Adipose tissue (tissue), 3 donors: Measurements from ENCODE around the gene RHOC. TPM values are rescaled to one million over a fixed set of nuclear protein-coding genes. Genes with fewer than 3 reads are reported as not detected.
"Not testable (repeated sequence)": the region's sequence is repeated elsewhere in the genome, so short reads cannot be mapped to it uniquely, and the experiment has no call there.

Experiments
- H3K27ac ChIP-seq: one replicate; pipeline ENCODE4 v1.5.1; 2013; ENCODE audit warnings: low read depth, low read length
- WGBS, 3 donors: extraction: QIAGEN DNeasy Blood & Tissue Kit; methylation state at CpG; one replicate each; pipeline ENCODE4 v1.1.7; 2013; 5-methylcytosine and 5-hydroxymethylcytosine counted together
- polyA plus RNA-seq, 3 donors: library from polyadenylated mRNA; stranded (reverse); fragments of 200-250 nt; gene quantifications; one replicate each; pipeline ENCODE4 v1.2.3, GENCODE V29; 2013
- donor health status: healthy with polysubstance abuse.
- donor health status: Bipolar disorder and iron deficiency.
- donor health status: healthy.

Gene RHOC
- polyA plus RNA-seq, result 100 to 1,000 TPM in 2 of 3 donors, 10 to 100 TPM in 1; 91.9 to 321 (median 266) TPM

DNA sequence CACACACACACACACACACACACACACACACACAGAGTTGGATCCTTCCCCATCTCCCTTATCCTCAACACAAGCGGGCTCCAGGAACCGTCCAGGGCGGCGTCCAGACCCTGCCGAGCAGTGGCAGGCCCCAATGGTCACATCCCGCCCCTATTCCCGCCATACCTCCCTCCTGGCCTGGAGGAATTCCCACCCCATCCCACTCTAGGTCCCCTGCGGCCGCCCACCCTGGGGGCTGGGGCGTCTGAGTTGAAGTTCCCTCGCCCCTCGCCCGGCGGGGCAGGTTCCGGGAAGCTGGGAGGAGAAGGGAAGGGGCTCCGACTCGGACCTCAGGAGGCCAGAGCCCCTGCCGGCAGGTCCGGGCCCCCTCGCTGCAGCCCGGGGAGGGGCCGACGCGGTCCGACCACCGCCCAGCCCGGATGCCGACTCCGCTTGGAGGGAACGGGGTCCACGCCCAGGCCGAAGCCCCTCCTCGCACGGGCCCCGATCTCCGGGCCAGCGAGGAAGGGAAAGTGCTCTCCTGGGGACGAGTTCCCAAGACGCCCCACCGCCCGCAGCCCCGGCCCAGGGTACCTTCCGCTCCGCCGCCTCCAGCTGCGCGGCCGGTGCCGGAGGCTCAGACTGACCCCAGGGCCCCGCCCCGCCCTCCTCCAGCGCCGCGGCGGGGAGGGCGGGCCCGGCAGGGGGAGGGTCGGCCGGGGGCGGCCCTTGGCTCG lies at the start of gene RHOC:
TSS of gene RHOC (minus strand) at position 623 of the 716 bp plus-strand sequence. CDS start 3,328 bp downstream, outside the sequence.
- WGBS, 3 donors, result 1 to 2% (median 1%) methylated on average over 50 to 61 of the region's 61 CpGs
- peak within 1 kb of the TSS; percentile 63 for H3K27ac ChIP-seq

DNA sequence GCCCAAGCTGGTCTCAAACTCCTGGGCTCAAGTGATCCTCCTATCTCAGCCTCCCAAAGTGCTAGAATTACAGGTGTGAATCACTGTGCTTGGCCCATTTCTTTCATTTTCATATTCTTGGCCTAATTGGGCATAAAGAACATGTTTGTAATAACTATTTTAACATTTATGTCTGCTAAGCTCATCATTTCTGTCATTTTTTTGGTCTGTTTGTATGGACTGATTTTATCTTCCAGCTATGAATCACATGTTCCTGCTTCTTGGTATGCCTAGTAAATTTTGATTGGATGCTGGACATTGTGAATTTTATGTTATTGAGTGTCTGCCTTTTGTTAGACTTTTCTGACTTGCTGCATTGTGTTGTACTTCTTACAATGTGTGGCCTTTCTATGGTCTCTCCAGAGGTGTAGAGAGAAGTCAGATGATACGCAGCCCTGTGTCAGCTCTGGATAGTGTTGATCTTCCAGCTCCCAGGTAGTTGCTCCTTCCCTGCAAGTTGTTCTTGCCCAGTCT lies 47.2 kb upstream of the RHOC start:
- WGBS, 3 donors, result 0 to 50% (median 3%) methylated on average over 1 of the region's 1 CpG
- H3K27ac ChIP-seq, result no peak overlapping the region

DNA sequence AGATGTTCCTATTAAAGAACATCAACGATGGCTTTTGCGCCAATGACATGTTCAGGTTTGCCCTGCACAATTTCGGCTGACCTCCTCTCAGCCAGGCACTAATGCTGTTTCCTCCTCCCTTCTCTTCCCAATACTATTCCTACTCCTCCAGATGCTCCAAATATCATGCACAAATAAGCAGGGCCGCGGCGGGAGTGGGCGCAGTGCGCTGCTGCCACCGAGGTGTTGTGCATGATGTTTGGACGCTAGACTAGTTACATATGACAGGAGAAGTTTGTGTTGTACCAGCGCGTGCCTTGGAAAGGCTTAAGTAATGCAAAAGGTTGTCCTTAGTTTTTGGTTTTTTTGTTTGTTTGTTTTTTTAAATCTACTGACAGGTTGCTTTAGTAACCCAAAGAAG lies 41.5 kb upstream of the RHOC start:
- 92 to 94% (median 92%) methylated on average over 12 of the region's 12 CpGs for WGBS, 3 donors
- H3K27ac ChIP-seq, result no peak overlapping the region

DNA sequence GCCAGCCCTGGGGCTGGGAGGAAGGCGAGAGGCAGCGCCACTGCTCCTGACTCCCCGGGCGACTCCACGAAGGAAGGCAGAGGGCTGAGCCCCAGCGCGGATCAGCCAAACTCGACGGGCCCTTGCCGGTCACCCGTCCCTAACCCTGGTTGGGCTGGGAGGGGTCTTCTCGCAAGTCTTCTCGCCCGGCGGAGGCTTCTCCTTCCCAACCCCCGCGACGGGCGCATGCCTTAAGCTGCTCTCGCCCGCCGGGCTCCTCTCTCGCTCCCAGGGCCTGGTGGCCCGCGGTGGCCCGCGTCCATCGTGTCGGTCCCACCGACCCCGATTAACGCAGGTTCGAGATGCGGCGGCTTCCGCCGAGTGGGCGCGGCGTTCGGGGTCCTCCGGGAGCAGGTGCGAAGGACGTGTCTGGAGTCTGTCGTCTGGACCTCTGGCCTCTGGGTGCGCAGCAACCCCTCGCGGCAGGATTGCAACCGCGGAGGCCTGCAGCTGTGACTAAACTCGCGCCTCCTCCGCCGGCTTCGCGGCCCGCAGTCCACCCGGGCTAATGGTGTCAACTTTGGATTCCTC lies 37.2 kb upstream of the RHOC start:
- 3 to 5% (median 3%) methylated on average over 58 of the region's 58 CpGs for WGBS, 3 donors
- H3K27ac ChIP-seq, result no peak overlapping the region

DNA sequence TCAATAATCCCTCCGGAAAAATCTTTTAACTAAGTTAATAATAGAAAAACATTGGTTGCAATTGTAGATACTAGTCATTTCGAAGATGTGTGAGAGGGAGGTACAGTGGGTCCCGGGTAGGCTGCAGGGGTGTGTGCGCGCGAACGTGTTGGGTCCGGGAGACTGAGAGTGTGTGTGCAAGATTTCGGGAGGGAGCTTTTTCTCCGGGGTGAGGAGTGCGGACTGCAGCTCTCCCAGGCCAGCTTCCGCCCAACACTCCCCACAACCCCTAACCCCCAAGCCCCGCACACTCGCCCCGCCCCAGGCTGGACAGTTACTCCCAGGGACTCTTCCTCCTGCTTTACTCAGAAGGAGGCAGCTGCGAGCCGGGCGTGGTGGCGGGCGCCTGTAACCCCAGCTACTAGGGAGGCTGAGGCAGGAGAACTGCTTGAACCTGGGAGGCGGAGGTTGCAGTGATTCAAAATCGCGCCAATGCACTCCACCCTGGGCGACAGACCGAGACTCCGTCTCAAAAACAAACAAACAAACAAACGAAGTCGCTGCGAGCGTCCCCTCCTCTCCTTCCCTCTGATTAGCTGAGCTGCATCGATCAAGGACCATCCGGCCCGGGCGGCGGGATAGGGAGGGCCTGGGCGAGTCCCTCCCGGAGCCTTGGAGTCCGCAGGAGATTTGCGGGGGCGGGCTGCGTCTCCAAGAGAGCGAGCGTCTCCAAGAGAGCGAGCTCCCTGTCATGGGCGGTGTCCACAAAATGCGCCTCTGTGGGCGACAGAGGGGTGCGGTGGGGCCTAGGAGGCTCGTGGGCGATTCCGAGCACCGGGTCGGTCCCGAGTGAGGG lies 36.5 kb upstream of the RHOC start:
- H3K27ac ChIP-seq, result no peak overlapping the region
- WGBS, 3 donors, result 15 to 24% (median 18%) methylated on average over 50 to 54 of the region's 54 CpGs

DNA sequence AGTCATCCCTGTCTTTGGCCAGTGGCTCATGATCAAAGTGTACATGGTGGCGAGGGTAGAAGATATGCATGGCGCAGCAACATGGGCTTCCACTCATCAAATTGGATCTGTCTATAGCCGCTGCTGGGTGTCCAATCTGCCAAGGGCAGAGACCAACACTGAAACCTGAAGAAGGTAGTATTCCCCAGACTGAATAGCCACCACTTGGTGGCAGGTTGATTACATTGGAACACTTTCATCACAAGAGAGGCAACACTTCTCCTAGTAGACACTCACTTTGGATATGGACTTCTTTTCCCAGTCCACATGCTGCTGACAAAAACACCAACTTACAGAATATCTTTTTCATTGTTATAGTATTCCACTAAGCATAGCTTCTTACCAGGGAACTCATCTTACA lies 30.6 kb upstream of the RHOC start:
- whole genome bisulfite sequencing, 3 donors, result 74 to 97% (median 95%) methylated on average over 3 of the region's 3 CpGs
- H3K27ac ChIP-seq, result no peak overlapping the region

DNA sequence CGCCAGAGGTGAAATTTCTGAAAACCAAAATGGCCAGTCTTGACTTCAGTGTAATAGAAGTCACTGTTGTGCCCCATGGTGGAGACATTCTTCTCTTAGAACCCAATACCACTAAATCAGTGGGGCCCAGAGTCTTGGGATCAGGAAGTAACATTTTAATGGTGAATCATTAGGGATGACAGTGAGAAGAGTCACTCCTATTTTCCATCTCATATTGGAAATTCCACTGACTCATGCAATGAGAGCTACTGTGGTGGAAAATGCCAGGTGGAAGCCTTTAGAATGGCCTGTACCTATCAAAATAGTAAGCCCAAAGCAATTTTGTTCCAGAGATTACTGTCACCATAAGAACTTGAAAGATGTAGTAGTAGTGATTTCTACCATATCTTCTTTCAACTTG lies 28.8 kb upstream of the RHOC start:
- H3K27ac ChIP-seq, result no peak overlapping the region
- 94 to 98% (median 97%) methylated on average over 1 of the region's 1 CpG for WGBS, 3 donors

DNA sequence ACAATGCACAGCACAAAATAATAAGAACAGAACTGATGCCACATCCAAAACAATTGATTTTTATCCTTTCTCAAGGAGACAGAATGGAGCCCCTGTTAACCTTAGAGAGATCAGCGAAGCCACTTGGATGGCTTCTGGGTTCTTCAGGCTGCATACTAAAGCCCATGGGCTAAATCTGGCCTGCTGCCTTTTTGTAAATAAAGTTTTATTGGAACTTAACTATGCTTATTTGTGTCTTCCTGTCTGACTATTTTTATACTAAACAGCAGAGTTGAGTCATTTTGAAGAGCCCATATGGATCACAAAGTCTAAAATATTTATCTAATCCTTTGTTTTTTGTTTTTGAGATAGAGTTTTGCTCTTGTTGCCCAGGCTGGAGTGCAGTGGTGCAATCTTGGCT lies 24.5 kb upstream of the RHOC start:
- no peak overlapping the region for H3K27ac ChIP-seq
- WGBS, 3 donors, result 98 to 100% (median 100%) methylated on average over 1 of the region's 1 CpG

DNA sequence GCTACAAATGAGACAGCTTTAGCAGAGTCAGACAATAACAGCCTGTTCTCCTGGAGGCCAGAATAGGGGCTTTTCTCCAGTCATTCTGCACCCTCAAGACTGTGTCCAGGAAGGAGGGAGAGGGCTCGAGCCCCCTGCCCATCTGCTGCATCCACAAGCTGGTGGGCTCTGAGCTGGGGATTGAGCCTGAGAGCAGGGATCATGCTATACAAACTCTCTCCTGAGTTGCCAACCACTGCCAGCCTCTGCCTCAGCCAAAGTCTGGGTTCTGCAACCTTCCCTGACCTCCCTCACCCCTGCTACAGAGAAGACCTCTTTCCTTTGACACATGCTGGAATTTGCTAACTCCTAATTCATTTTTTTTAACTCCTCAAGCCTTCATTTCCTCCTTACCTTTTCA lies 23.0 kb upstream of the RHOC start:
- H3K27ac ChIP-seq, result no peak overlapping the region
- WGBS, 3 donors, result 91 to 96% (median 92%) methylated on average over 1 of the region's 1 CpG

DNA sequence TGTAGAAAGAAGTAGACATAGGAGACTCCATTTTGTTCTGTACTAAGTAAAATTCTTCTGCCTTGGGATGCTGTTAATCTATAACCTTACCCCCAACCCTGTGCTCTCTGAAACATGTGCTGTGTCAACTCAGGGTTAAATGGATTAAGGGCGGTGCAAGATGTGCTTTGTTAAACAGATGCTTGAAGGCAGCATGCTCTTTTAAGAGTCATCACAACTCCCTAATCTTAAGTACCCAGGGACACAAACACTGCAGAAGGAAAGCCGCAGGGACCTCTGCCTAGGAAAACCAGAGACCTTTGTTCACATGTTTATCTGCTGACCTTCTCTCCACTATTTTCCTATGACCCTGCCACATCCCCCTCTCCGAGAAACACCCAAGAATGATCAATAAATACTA lies 22.1 kb upstream of the RHOC start:
- H3K27ac ChIP-seq, result not testable (repeated sequence)
- 65 to 83% (median 76%) methylated on average over 3 of the region's 3 CpGs for WGBS, 3 donors

DNA sequence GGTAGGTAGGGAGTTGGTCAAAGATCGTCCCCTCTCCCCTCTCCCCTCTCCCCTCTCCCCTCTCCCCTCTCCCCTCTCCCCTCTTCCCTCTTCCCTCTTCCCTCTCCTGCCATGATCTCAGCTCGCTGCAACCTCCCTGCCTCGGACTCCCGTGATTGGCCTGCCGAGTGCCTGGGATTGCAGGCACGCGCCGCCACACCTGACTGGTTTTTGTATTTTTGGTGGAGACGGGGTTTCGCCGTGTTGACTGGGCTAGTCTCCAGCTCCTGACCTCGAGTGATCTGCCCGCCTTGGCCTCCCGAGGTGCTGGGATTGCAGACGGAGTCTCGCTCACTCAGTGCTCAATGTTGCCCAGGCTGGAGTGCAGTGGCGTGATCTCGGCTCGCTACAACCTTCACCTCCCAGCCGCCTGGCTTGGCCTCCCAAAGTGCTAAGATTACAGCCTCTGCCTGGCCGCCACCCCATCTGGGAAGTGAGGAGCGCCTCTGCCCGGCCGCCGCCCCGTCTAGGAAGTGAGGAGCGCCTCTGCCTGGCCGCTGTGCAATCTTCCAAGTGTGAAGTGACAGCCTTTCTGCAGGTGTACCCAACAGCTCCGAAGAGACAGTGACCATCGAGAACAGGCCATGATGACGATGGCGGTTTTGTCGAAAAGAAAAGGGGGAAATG lies 21.5 kb upstream of the RHOC start:
- 85 to 94% (median 92%) methylated on average over 23 to 33 of the region's 33 CpGs for WGBS, 3 donors
- not testable (repeated sequence) for H3K27ac ChIP-seq

DNA sequence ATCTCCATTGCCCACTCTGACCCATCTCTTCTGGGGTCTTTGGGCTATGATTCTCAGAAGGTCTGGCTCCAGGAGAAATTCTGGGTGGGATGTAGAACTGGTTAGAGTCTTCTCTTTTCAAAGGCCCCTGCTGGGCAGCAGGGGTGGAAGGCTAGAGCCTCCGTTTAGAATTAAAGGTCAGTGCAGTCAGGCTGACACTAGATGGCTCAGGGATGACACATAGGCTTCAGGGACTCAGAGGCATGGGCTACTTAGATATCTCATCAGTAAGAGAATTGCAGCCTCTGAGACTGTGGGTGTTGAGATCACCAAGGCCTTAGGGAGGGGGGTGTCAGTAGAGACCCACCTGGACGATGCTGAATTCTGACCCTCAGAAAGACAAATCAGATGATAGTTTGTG lies 20.8 kb upstream of the RHOC start:
- WGBS, 3 donors, result 57 to 61% (median 59%) methylated on average over 2 of the region's 2 CpGs
- no peak overlapping the region for H3K27ac ChIP-seq

DNA sequence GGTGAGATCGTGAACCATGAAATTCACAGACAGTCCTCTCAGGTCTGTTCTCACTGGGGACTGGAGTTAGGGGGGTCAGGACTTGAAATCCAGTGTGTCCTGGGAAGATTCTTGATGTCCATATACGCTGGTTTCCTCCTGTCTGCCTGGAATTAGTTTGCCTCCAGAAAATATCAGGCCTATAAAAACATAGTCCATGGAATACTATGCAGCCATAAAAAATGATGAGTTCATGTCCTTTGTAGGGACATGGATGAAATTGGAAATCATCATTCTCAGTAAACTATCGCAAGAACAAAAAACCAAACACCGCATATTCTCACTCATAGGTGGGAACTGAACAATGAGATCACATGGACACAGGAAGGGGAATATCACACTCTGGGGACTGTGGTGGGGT lies 17.3 kb upstream of the RHOC start:
- H3K27ac ChIP-seq, result not testable (repeated sequence)
- WGBS, 3 donors, result 95 to 100% (median 98%) methylated on average over 2 of the region's 4 CpGs

DNA sequence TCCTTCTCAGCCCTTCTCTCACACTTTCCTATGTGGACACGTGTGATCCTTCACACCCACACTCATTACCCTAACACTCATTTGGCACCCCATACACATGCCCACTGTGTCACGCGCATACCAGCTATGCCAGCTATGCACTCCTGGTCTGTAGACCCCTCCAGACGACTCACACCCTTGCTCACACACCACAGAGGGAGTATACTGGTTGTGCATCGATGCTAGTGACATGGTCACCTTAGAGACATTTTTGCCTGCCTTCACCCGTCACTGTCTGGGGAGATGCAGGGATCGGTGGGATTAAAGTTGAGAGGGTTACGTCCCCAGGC lies 16.5 kb upstream of the RHOC start:
- 75 to 83% (median 79%) methylated on average over 8 of the region's 8 CpGs for WGBS, 3 donors
- H3K27ac ChIP-seq, result no peak overlapping the region

DNA sequence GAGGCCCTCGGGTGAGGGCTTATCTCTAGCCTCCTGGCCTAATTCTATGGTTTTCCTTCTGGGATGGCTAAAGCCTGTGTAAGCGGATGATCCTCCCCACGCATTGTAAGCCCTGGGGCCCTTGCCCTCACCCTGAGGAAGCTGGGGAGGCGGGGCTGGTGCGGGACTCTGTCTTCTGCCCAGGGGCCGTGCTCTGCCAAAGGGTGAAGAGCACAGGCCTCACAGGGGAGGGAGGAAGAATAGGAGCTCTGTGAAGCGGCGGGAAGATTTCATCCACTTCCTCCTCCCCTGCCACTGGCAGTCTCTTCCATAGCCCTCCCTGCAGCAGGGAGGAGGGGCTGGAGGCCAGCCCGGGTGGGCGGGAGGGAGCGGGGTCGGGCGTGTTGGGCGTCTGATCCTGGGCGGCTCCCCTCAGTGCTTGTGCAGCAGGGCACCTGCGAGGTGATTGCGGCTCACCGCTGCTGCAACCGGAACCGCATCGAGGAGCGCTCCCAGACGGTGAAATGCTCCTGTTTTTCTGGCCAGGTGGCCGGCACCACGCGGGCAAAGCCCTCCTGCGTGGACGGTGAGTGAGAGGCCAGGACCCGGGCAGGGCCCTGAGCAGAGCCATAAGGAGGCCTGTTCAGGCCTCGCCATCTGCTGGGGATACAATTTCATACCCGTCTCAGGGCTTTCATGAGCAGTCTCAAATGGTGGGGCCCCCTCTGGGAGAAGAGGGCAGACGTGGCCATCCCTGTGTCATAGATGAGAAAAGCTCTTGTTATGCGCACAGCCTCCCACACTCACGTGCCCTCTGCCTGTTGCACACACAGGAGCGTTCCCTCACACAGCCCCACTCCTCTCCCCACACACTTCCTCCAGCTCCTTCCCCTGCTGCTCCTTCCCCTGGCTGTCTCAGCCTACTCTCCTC lies 15.9 kb upstream of the RHOC start:
- H3K27ac ChIP-seq, result no peak overlapping the region
- 7 to 35% (median 11%) methylated on average over 33 to 35 of the region's 35 CpGs for WGBS, 3 donors

DNA sequence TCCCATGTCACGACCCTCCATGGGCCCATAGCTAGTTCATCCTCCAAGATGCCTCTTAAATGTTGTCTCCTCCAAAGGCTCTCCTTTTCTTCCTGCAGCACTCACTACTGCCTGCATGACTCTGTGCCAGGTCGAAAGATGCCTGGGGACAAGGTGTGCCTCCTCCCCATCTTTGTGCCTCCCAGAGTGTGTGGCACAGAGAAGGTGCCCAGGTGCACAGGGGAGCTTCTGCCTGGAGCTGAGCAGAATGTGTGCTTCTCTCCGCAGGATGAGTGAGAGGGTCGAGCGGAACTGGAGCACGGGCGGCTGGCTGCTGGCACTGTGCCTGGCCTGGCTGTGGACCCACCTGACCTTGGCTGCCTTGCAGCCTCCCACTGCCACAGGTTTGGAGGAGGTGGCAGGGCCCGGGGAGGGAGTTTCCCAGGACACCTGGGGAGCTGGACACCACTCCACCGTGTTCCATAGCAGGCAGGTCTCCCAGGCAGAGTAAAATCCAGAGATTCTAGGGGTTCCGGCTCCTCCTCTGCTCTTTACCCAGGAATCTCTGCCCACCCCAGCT lies 15.1 kb upstream of the RHOC start:
- WGBS, 3 donors, result 42 to 67% (median 65%) methylated on average over 10 of the region's 10 CpGs
- no peak overlapping the region for H3K27ac ChIP-seq

DNA sequence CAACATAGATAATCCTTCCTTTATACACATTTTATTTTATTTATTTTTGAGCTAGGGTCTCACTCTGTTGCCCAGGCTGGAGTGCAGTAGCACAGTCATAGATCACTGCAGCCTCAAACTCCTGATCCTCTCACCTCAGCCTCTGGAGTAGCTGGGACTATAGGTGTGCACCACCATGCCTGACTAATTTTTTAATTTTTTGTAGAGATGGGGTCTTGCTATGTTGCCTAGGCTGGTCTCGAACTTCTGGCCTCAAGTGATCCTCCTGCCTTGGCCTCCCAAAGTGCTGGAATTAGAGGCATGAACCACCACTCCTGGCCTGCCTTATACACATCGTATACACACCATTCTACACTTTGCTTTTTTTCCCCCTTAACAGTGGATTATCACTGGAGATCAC lies 14.4 kb upstream of the RHOC start:
- WGBS, 3 donors, result 93 to 98% (median 98%) methylated on average over 2 of the region's 2 CpGs
- not testable (repeated sequence) for H3K27ac ChIP-seq

DNA sequence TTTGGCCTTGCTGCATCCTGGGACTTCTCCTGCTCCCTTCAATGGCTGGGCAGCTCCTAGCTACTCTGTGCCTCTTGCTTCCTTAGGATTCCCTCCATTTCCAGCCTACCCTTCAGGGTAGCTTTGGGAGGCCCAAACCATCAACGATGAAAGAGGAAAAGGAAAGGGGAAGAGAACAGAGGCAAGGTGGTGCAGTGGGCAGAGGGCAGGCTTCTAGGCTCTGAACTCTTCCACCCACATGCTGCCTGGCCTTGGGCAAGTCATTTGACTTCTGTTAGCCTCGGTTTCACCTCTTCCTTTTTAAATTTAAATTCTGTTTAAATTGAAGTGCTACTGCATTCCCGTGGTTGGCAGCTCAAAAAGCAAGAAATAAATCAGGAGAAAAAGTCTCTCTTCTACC lies 13.9 kb upstream of the RHOC start:
- no peak overlapping the region for H3K27ac ChIP-seq
- 57 to 59% (median 57%) methylated on average over 3 of the region's 3 CpGs for WGBS, 3 donors
